GM12878 (cell line): ENCODE results near the gene BICRAL. TPM values are rescaled to one million over a fixed set of nuclear protein-coding genes. Genes with fewer than 3 reads are reported as not detected.

Experiments used
- ATF7 ChIP-seq: fragments of 450-650 bp; IDR thresholded peaks from 2 replicates; pipeline ENCODE4 v1.6.1; 2016; ENCODE audit warnings: low read depth, mild to moderate bottlenecking
- BHLHE40 ChIP-seq, 2 experiments: fragments of 450-650 bp in 1 of 2; IDR thresholded peaks; 2 replicates each; pipeline ENCODE4 v1.6.1; 2011 to 2017; ENCODE audit warnings: low read depth in 2 of 2, borderline replicate concordance in 1 of 2, improper control_type of control experiment in 1 of 2, low read length in 1 of 2, mild to moderate bottlenecking in 1 of 2
- CBFB ChIP-seq: IDR thresholded peaks from 2 replicates; pipeline ENCODE4 v1.6.1; 2016; ENCODE audit warnings: antibody characterized with exemption, low read depth
- CHD2 ChIP-seq: IDR thresholded peaks from 2 replicates; pipeline ENCODE4 v1.6.1; 2011; ENCODE audit warnings: low read depth, low read length, improper control_type of control experiment, borderline replicate concordance
- CREB1 ChIP-seq: IDR thresholded peaks from 2 replicates; pipeline ENCODE4 v1.6.1; 2012; ENCODE audit warnings: low read depth, mild to moderate bottlenecking, inconsistent platforms
- DPF2 ChIP-seq: fragments of 450-650 bp; IDR thresholded peaks from 2 replicates; pipeline ENCODE4 v1.6.1; 2017; ENCODE audit warnings: mild to moderate bottlenecking
- EED ChIP-seq: sonication (generic); IDR thresholded peaks from 2 replicates; pipeline ENCODE4 v1.6.1; 2016; ENCODE audit warnings: antibody characterized with exemption, low read depth
- FOXM1 ChIP-seq: IDR thresholded peaks from 2 replicates; pipeline ENCODE4 v1.6.1; 2012; ENCODE audit warnings: low read depth, mild to moderate bottlenecking, inconsistent platforms, low read length, moderate library complexity
- GATAD2B ChIP-seq: fragments of 450-650 bp; conservative IDR thresholded peaks from 2 replicates; pipeline ENCODE4 v1.6.1; 2017; ENCODE audit warnings: low read depth, mild to moderate bottlenecking, moderate library complexity
- KLF5 ChIP-seq: fragments of 450-650 bp; IDR thresholded peaks from 2 replicates; pipeline ENCODE4 v1.6.1; 2014; ENCODE audit warnings: mild to moderate bottlenecking; ENCODE audit not compliant: partially characterized antibody
- NBN ChIP-seq: fragments of 450-650 bp; IDR thresholded peaks from 2 replicates; pipeline ENCODE4 v1.6.1; 2016
- NFIC ChIP-seq: IDR thresholded peaks from 2 replicates; pipeline ENCODE4 v1.6.1; 2012; ENCODE audit warnings: low read depth, mild to moderate bottlenecking, inconsistent platforms, low read length, moderate library complexity
- NR2F1 ChIP-seq: fragments of 450-650 bp; conservative IDR thresholded peaks from 2 replicates; pipeline ENCODE4 v1.6.1; 2017; ENCODE audit warnings: mild to moderate bottlenecking
- PML ChIP-seq: IDR thresholded peaks from 2 replicates; pipeline ENCODE4 v1.6.1; 2012; ENCODE audit warnings: low read length, inconsistent platforms
- POLR2AphosphoS5 ChIP-seq: IDR thresholded peaks from 2 replicates; pipeline ENCODE4 v1.6.1; 2011; ENCODE audit warnings: mild to moderate bottlenecking, low read length, inconsistent platforms
- RBBP5 ChIP-seq: fragments of 200-600 bp; sonication (generic); conservative IDR thresholded peaks from 2 replicates; pipeline ENCODE4 v1.6.1; 2016
- RUNX3 ChIP-seq: IDR thresholded peaks from 2 replicates; pipeline ENCODE4 v1.6.1; 2012; ENCODE audit warnings: low read length, inconsistent platforms
- SMAD1 ChIP-seq: fragments of 450-650 bp; IDR thresholded peaks from 2 replicates; pipeline ENCODE4 v1.6.1; 2018; ENCODE audit warnings: mild to moderate bottlenecking, low read depth; ENCODE audit not compliant: partially characterized antibody
- SMAD5 ChIP-seq: IDR thresholded peaks from 2 replicates; pipeline ENCODE4 v1.6.1; 2016; ENCODE audit warnings: antibody characterized with exemption, low read depth
- SPI1 ChIP-seq: IDR thresholded peaks from 2 replicates; pipeline ENCODE4 v1.6.1; 2011; ENCODE audit warnings: low read depth, mild to moderate bottlenecking, low read length, moderate library complexity, borderline replicate concordance; ENCODE audit not compliant: insufficient read depth
- ZNF217 ChIP-seq: fragments of 450-650 bp; IDR thresholded peaks from 2 replicates; pipeline ENCODE4 v1.6.1; 2017; ENCODE audit warnings: antibody characterized with exemption, mild to moderate bottlenecking
- polyA plus RNA-seq, 11 experiments: library from polyadenylated mRNA; depleted of rRNA in 4 of 11; unstranded in 6 of 11; stranded (reverse) in 5 of 11; fragments of >200 nt; fragmentation: Nextera tagmentation in 4 of 11; fragmentation: Illumina TruSeq in 1 of 11; extraction: Ambion mirVana in 4 of 11; extraction: Trizol in 1 of 11; gene quantifications; 1 replicate in 1 of 11; 2 replicates in 10 of 11; pipeline versions ENCODE4 v1.2.1 to v1.2.3, GENCODE V29; 2011 to 2016; ENCODE audit warnings: inconsistent platforms in 2 of 11, missing spikeins in 2 of 11, low read depth in 1 of 11
- total RNA-seq, 4 experiments: library from RNA; depleted of rRNA in 3 of 4; stranded (reverse); fragments of >200 nt in 3 of 4; fragmentation: Illumina TruSeq in 1 of 4; extraction: Trizol in 1 of 4; gene quantifications; 2 replicates each; pipeline versions ENCODE4 v1.2.1 to v1.2.3, GENCODE V29; 2013 to 2021
- TF ChIP-seq, protein P1 (sequence below): IDR thresholded peaks from 2 replicates; pipeline ENCODE4 v1.6.1; 2012; ENCODE audit warnings: low read length, inconsistent platforms

The BICRAL gene
- total and polyA plus RNA-seq, 10 of the 15 experiments (the other 5 are each of a cell fraction or from before 2014, with no cell fraction given): 1.9 to 16.6 (median 8.5) TPM

DNA sequence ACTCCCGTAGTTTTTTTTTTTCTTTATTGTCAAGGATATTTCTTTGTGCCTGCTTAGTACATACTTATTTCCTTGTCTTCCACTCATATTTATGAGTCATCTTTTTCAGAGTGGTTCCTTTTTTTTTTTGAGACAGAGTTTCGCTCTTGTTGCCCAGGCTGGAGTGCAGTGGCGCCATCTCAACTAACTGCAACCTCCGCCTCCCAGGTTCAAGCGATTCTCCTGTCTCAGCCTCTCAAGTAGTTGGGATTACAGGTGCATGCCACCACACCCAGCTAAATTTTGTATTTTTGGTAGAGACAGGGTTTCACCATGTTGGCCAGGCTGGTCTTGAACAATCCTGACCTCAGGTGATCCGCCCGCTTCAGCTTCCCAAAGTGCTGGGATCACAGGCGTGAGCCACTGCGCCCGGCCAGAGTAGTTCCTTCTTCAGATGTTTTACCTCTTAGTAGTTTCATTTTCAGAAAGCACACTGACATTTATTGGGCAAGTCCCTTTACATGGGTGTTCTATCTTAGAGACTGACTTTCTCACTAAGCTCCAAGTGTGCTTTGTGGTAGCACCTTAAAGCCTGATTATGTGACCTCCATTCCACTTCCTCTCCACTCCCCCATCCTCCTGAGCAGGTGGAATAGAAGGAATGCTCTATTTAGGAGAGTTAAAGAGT, 6.9 kb upstream of the BICRAL start (continued):
- TF ChIP-seq NBN (peak; percentile 96), NFIC (peak; percentile 61; the same call in 1 of the 2 replicates), CBFB (0 out of 2 replicates have a peak, but pooled peaks have one; percentile 64), POLR2AphosphoS5 (peak; percentile 77), GATAD2B (peak; percentile 62; the same call in 1 of the 2 replicates), RUNX3 (peak; percentile 61; the same call in 1 of the 2 replicates), FOXM1 (0 out of 2 replicates have a peak, but pooled peaks have one; percentile 9), ZNF217 (0 out of 2 replicates have a peak, but pooled peaks have one; percentile 42), CHD2 (0 out of 2 replicates have a peak, but pooled peaks have one; percentile 25), KLF5 (peak; percentile 47), ATF7 (peak; percentile 73), NR2F1 (peak; percentile 42; the same call in 1 of the 2 replicates), BHLHE40 (IDR thresholded peaks at IDR 0.05; ENCODE audit: borderline replicate concordance in 1 of 2, low read depth in 2 of 2, low read length in 1 of 2) (peak in 1 of 2 experiments; percentile 57; a peak in 1 of 4 replicates), CREB1 (0 out of 2 replicates have a peak, but pooled peaks have one; percentile 10), EED (peak; percentile 88), SMAD1 (peak; percentile 34), SPI1 (peak; percentile 81), DPF2 (peak; percentile 75), RBBP5 (0 out of 2 replicates have a peak, but pooled peaks have one; percentile 72), SMAD5 (peak; percentile 55; the same call in 1 of the 2 replicates), PML (peak; percentile 79)
- TF ChIP-seq, protein P1, sequence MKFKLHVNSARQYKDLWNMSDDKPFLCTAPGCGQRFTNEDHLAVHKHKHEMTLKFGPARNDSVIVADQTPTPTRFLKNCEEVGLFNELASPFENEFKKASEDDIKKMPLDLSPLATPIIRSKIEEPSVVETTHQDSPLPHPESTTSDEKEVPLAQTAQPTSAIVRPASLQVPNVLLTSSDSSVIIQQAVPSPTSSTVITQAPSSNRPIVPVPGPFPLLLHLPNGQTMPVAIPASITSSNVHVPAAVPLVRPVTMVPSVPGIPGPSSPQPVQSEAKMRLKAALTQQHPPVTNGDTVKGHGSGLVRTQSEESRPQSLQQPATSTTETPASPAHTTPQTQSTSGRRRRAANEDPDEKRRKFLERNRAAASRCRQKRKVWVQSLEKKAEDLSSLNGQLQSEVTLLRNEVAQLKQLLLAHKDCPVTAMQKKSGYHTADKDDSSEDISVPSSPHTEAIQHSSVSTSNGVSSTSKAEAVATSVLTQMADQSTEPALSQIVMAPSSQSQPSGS: peak; percentile 57; the same call in 1 of the 2 replicates
